LNCAP (cell line): ENCODE measurements around the gene L1TD1.

Experiments used
- TF ChIP-seq, protein P1 (sequence below): fragments of 450-650 bp; IDR thresholded peaks from 2 replicates; pipeline ENCODE4 v1.5.1; 2017; ENCODE audit warnings: mild to moderate bottlenecking

Gene L1TD1

DNA sequence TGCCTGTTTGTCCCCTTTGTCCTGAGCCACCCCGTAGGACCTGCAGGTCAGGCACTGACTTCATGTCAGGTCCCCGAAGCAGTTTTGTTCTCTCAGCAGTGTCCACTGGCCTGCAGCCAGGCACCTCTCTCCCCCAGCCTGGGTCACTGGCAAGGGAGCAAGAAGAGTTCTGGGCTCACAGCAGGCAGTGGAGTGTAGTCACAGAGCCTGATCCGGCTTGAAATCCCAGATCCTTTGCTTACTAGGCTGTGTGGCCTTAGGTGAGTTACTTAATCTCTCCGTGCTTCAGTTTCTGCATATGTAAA is 34.2 kb downstream of the L1TD1 start:
- TF ChIP-seq, protein P1, sequence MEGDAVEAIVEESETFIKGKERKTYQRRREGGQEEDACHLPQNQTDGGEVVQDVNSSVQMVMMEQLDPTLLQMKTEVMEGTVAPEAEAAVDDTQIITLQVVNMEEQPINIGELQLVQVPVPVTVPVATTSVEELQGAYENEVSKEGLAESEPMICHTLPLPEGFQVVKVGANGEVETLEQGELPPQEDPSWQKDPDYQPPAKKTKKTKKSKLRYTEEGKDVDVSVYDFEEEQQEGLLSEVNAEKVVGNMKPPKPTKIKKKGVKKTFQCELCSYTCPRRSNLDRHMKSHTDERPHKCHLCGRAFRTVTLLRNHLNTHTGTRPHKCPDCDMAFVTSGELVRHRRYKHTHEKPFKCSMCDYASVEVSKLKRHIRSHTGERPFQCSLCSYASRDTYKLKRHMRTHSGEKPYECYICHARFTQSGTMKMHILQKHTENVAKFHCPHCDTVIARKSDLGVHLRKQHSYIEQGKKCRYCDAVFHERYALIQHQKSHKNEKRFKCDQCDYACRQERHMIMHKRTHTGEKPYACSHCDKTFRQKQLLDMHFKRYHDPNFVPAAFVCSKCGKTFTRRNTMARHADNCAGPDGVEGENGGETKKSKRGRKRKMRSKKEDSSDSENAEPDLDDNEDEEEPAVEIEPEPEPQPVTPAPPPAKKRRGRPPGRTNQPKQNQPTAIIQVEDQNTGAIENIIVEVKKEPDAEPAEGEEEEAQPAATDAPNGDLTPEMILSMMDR, result no peak

DNA sequence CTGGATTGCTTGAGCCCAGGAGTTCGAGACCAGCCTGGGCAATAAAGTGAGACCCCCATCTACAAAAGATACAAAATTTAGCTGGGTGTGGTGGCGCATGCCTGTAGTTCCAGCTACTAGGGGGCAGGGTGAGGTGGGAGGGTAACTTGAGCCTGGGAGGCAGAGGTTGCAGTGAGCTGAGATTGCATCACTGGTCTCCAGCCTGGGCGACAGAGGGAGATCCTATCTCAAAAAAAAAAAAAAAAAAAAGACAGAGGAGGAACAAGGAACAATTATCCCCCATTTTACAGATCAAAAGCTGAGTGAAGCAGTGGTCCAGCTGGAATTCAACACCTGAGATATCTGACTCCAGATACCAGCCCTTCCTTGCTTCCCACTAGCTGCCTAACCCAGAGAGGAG is 34.8 kb downstream of the L1TD1 start:
- TF ChIP-seq, protein P1, result no peak

DNA sequence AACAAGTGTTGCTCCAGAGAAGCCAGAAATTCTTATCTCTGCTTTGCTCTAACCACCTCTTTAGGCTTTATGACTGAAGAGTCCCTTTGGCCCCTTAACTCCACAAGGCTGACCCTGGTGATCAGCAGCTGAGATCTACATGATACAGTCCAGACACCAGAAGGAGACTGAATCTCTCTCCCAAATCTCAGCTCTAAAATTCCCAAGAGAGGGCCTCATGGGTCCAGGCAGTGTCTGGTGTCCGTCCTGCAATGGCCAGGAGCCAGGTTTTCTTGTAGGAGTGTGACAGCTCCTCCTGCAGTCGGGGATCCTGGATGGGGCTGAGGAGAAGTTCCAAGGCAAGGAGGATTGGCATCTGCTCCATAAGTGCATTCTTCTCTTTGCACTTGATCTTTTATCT is 35.3 kb downstream of the L1TD1 start:
- TF ChIP-seq, protein P1, result no peak

DNA sequence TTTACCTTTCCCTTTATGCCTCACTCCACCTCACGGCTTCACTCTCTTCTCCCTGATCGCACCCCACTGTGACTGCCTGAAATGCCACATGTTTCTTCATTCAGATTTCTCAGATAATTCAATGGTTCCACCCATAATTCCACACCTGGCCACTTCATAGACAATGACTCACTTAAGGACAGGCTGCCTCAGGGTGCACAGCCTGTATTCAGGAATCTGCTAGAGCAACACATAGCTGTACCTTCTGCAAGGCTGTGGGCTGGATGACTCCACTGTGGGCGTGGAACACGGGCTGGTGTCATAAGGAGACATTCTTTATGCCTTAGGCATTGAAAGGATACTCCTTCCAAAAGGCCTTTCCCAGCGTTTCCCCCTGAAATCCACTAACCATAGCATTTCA is 36.1 kb downstream of the L1TD1 start:
- TF ChIP-seq, protein P1, result no peak

DNA sequence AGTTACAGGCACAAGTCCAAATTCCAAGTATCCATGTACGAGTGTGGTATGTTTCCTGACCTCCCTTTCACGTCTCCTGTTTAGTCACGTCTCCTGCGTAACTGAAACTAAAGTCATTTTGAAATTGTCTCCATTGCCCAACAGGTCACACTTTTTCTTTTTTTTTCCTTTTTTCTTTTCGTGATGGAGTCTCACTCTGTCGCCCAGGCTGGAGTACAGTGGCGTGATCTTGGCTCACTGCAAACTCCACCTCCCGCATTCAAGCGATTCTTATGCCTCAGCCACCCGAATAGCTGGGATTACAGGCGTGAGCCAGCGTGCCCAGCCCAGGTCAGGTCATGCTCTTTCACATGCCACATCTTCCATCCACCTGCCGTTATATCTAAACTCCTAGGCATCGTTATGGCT is 38.2 kb downstream of the L1TD1 start:
- TF ChIP-seq, protein P1, result no peak

DNA sequence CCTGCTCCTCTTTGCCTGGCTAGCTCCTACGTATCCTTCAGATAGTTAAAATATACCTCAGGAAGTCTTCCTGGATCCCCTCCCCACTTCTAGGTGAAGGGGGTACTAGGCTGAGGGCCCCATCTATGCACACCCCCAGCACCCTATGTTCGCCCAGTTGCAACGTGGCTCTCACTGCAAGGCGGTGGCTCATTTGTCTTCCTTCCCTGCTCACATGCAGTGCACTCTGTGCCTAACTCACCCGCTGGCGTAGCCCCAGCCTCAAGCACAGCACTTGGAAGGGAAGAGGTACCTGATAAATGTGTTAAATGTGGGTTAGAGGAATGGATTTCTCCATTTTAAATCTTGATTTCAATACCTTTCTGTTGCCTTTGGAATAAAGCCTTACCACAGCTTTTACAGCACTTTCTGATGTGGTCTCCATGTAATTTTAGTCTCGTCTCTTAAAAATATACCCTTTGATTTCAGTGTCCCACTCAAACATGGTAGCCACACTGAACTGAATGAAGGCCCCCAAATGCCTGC is 39.3 kb downstream of the L1TD1 start:
- TF ChIP-seq, protein P1, result no peak

DNA sequence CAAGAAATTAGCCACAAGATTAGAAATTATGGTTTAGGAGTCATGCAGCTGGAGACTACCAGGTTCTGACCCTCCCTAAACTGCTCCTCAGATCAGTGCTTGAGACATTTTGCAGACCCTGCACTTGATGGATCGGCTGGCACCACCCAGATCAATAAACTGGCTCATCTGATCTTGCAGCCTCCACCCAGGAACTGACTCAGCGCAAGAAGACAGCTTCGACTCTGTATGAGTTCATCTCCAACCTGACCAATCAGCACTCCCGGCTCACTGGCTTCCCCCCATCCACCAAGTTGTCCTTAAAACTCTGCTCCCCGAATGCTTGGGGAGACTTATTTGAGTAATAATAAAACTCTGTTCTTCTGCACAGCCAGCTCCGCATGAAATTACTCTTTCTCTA is 40.0 kb downstream of the L1TD1 start:
- TF ChIP-seq, protein P1, result no peak

DNA sequence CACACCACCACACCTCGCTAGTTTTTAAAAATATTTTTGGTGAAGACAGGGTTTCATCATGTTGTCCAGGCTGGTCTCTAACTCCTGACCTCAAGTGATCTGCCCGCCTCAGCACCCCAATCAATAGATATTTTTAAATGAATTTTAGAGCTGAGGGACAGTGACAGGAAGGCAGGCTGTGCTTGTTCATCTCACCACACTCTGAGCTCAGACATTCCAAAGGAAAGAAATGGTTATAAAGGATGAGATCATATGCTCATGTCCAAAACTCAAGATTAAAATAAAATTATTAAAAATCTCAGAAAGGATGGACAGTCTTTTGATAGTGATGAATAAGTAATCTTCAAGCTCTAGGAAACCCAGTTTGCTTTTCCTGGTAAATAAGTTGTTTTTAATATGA is 40.9 kb downstream of the L1TD1 start:
- TF ChIP-seq, protein P1, result no peak
